HUDEP-2 (cell line): ENCODE data around the gene KHK.

ENCODE experiments used
- DNase-seq, 76 experiments: peaks; one replicate each; lab custom pipeline; 2025; ENCODE audit not compliant: unreplicated experiment in 76 of 76; lab: John Stamatoyannopoulos, UW

Gene KHK

DNA sequence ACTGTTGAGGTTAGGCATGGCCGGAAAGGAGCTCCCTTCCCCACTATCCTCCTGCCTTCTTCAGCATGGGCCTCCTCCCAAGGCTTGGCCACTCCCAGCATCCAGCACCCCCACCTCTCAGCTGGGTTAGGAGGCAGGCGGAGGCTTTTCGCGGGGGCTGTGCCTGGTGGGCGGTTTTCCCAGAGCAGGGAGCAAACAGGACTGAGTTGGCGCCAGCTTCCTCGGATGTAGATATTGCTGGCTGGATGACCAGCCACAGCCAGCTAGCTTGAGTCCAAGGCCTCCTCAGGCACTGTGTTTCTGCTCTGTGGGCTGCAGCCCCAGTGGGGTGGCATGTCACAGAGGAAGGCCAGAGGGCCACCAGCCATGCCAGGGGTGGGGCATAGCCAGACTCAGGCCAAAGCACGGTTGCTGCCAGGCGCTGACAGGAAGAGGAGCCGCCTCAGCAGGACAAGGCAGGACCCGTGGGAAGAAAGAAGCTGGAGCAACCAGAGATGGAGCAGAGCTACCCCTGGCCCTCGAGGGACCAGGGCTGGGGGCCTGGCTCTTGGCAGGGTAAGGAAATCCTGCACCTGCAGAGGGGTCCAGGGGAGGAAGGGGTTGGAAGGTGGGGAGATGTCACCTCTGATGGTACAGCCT, 62.3 kb downstream of the KHK start, which contains the start of gene TCF23:
Gene TCF23, plus strand, starts transcription at position 204 of the 639 bp plus-strand sequence. Its CDS starts 130 bp downstream, at position 334.
- DNase-seq: no peak

DNA sequence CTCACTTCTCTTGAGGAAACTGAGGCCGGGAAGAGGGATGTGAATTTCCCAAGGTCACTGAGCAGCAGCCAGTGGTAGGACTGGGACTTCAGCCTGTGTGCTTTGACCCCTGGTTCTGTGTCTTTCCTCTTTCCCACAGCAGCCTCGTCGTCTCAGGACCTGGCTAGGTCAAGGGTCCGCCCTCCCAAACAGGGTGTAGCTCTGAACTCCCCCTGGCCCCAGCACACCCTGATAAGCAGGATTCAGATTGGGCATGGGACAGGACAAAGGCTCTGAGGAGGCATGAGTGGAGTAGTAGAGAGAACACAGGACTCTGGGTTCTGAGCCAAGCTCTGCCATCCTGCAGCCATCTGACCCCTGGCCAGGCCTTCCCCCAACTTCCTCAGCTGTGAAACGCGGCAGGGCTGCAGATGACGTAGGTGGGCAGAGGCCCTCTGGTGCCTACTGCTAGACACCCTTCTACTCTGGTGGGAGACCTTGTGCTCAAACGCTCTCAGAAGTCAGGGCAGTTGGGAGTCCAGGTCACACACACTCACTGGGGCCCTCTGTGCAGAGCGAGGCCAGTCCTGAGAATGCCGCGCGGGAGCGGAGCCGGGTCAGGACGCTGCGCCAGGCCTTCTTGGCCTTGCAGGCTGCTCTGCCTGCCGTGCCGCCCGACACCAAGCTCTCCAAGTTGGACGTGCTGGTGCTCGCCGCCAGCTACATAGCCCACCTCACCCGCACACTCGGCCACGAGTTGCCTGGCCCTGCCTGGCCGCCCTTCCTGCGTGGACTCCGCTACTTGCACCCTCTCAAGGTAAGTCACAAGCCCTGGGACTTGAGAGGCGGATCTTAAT, 63.2 kb downstream of the KHK start:
- no peak for DNase-seq
